ENCODE results near the gene MAML2.

DNA sequence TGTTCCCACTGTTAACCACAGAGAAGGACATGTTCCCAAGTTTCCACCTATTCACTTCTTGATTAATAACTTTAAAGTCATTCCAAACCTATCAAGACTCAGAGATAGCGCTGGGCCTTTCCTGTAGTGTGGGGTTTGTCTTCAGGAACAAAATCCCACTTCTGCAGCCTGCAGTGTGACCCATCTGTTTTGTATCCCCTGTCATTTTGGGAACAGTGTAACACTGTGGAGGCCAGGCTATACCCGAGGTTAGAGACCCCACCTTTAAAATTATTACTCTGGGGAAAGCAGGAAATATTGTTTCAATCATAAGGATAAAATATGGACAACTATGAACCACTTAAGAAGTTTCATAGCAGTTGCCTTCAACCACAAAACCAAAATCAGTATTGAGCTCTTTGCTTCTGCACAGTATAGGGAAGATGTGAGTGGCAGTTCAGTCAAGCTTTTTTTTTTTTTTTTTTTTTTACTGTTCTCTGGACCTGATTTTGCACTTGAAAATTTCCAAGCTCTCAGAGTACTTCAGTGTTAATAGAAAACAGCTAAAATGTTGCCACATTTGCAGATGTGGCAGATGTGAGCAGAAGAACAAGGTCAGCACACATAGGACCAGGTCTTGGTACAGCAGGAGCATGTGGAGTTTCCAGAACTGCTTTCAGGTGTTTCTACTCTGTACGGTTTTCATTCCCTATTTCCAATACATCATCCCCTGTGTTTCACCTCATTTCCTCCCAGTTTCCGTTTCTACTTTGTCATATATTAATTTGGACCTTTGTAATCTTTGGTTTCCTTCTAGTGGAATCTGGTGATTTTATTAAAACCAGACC lies 121.5 kb downstream of the MAML2 start:
- TF ChIP-seq GATA3 (IDR thresholded peaks at IDR 0.05; ENCODE audit: low read depth, low read length) = no peak
- TF ChIP-seq GATA2 (IDR thresholded peaks at IDR 0.05; ENCODE audit: low read depth, low read length) = no peak
